Liver (tissue), 9 donors: ENCODE results near the gene RAB6D. TPM values are rescaled to one million over a fixed set of nuclear protein-coding genes. Genes with fewer than 3 reads are reported as not detected.

Experiments
- DNase-seq: peaks from one replicate; pipeline ENCODE4 v3.0.0-alpha.2; 2017; ENCODE audit warnings: low spot score
- H3K27ac ChIP-seq, 2 donors: one replicate each; pipeline ENCODE4 v1.7.0; 2013; ENCODE audit warnings: inconsistent platforms in 2 of 2, low read length in 2 of 2, control low read depth in 1 of 2, low read depth in 1 of 2, mild to moderate bottlenecking in 1 of 2
- H3K27me3 ChIP-seq, 4 donors: one replicate each; pipeline versions ENCODE4 v1.6.1 to v1.7.0; 2013; ENCODE audit warnings: low read length in 3 of 4, inconsistent platforms in 1 of 4, mild to moderate bottlenecking in 1 of 4, moderate library complexity in 1 of 4; ENCODE audit not compliant: control insufficient read depth in 4 of 4, insufficient read depth in 4 of 4
- H3K36me3 ChIP-seq, 4 donors: one replicate each; pipeline versions ENCODE4 v1.6.1 to v1.7.0; 2013; ENCODE audit warnings: low read length in 3 of 4, mild to moderate bottlenecking in 3 of 4, low read depth in 1 of 4, moderate library complexity in 1 of 4; ENCODE audit not compliant: control insufficient read depth in 4 of 4, insufficient read depth in 3 of 4
- H3K4me1 ChIP-seq, 4 donors: one replicate each; pipeline versions ENCODE4 v1.6.1 to v1.7.0; 2013; ENCODE audit warnings: low read length in 3 of 4, mild to moderate bottlenecking in 3 of 4, moderate library complexity in 1 of 4; ENCODE audit not compliant: control insufficient read depth in 4 of 4, insufficient read depth in 4 of 4
- H3K4me3 ChIP-seq, 3 donors: one replicate each; pipeline versions ENCODE4 v1.6.1 to v1.7.0; 2013; ENCODE audit warnings: low read length in 3 of 3, control low read depth in 1 of 3, low read depth in 1 of 3, mild to moderate bottlenecking in 1 of 3
- H3K9ac ChIP-seq, 2 donors: one replicate each; pipeline ENCODE4 v1.7.0; 2013; ENCODE audit warnings: low read length in 2 of 2, mild to moderate bottlenecking in 2 of 2, moderate library complexity in 2 of 2, control low read depth in 1 of 2, low read depth in 1 of 2
- H3K9me3 ChIP-seq, 4 donors: one replicate each; pipeline versions ENCODE4 v1.6.1 to v1.7.0; 2013; ENCODE audit warnings: low read length in 3 of 4; ENCODE audit not compliant: control insufficient read depth in 4 of 4
- EGR1 ChIP-seq, 2 donors: IDR thresholded peaks; 2 replicates each; pipeline ENCODE4 v1.6.1; 2016 to 2018; ENCODE audit warnings: antibody characterized with exemption in 2 of 2, low read depth in 2 of 2
- FOXA1 ChIP-seq: IDR thresholded peaks from 2 replicates; pipeline ENCODE4 v1.6.1; 2016; ENCODE audit warnings: antibody characterized with exemption
- FOXA2 ChIP-seq: IDR thresholded peaks from 2 replicates; pipeline ENCODE4 v1.6.1; 2016; ENCODE audit warnings: antibody characterized with exemption
- GABPA ChIP-seq, 2 donors: IDR thresholded peaks in 1 of 2; conservative IDR thresholded peaks in 1 of 2; 2 replicates each; pipeline ENCODE4 v1.6.1; 2016; ENCODE audit warnings: antibody characterized with exemption in 2 of 2, mild to moderate bottlenecking in 1 of 2, moderate library complexity in 1 of 2
- HNF4A ChIP-seq, 2 donors: conservative IDR thresholded peaks; 2 replicates each; pipeline ENCODE4 v1.6.1; 2016; ENCODE audit warnings: antibody characterized with exemption in 2 of 2, mild to moderate bottlenecking in 2 of 2
- HNF4G ChIP-seq: IDR thresholded peaks from 2 replicates; pipeline ENCODE4 v1.6.1; 2016; ENCODE audit warnings: antibody characterized with exemption
- NR2F2 ChIP-seq: IDR thresholded peaks from 2 replicates; pipeline ENCODE4 v1.6.1; 2016; ENCODE audit warnings: antibody characterized with exemption
- RAD21 ChIP-seq, 2 donors: IDR thresholded peaks; 2 replicates each; pipeline ENCODE4 v1.6.1; 2016; ENCODE audit warnings: antibody characterized with exemption in 2 of 2, mild to moderate bottlenecking in 2 of 2
- REST ChIP-seq: IDR thresholded peaks from 2 replicates; pipeline ENCODE4 v1.6.1; 2016; ENCODE audit warnings: antibody characterized with exemption, mild to moderate bottlenecking
- RXRA ChIP-seq, 2 donors: IDR thresholded peaks; 2 replicates each; pipeline ENCODE4 v1.6.1; 2017 to 2018; ENCODE audit warnings: antibody characterized with exemption in 2 of 2, mild to moderate bottlenecking in 1 of 2
- SP1 ChIP-seq: IDR thresholded peaks from 2 replicates; pipeline ENCODE4 v1.6.1; 2018; ENCODE audit warnings: antibody characterized with exemption, mild to moderate bottlenecking
- TAF1 ChIP-seq: conservative IDR thresholded peaks from 2 replicates; pipeline ENCODE4 v1.6.1; 2016; ENCODE audit warnings: antibody characterized with exemption, mild to moderate bottlenecking
- YY1 ChIP-seq: IDR thresholded peaks from 2 replicates; pipeline ENCODE4 v1.6.1; 2016; ENCODE audit warnings: antibody characterized with exemption, mild to moderate bottlenecking
- WGBS: extraction: QIAGEN DNeasy Blood & Tissue Kit; methylation state at CpG from one replicate; pipeline ENCODE4 v1.1.7; 2013; 5-methylcytosine and 5-hydroxymethylcytosine counted together
- polyA plus RNA-seq, 2 donors: library from polyadenylated mRNA; stranded (reverse) in 1 of 2; unstranded in 1 of 2; fragments of 200-250 nt in 1 of 2; fragments of >200 nt in 1 of 2; fragmentation: Nextera tagmentation in 1 of 2; extraction: Ambion mirVana in 1 of 2; gene quantifications; one replicate each; pipeline versions ENCODE4 v1.2.1 to v1.2.3, GENCODE V29; 2013 to 2015
- total RNA-seq, 2 donors: library from RNA; depleted of rRNA; stranded (reverse); fragments of >200 nt; gene quantifications; one replicate each; pipeline ENCODE4 v1.2.3, GENCODE V29; 2014
- TF ChIP-seq, protein P1 (sequence below): fragments of 150-350 bp; IDR thresholded peaks from 2 replicates; pipeline ENCODE4 v1.5.1; 2017; ENCODE audit warnings: improper control_type of control experiment, low read depth, low read length; ENCODE audit not compliant: missing input control
- TF ChIP-seq, protein P2 (sequence below): IDR thresholded peaks from 2 replicates; pipeline ENCODE4 v1.6.1; 2016; ENCODE audit warnings: antibody characterized with exemption
- TF ChIP-seq, protein P3 (sequence below): IDR thresholded peaks from 2 replicates; pipeline ENCODE4 v1.6.1; 2016; ENCODE audit warnings: antibody characterized with exemption
- TF ChIP-seq, protein P4 (sequence below): IDR thresholded peaks from 2 replicates; pipeline ENCODE4 v1.6.1; 2016; ENCODE audit warnings: antibody characterized with exemption
- donor health status: healthy.
- donor health status: healthy.
- donor health status: healthy.
- donor health status: healthy.
- donor health status: healthy.

RAB6D gene
- total and polyA plus RNA-seq, 4 donors = 0.02 to 0.08 TPM; not detected in 2

GRCh38 chr2:131367352-131367751 is 3.4 kb upstream of the RAB6D start:
- H3K9ac ChIP-seq = no peak overlapping the region
- no peak for DNase-seq
- H3K9me3 ChIP-seq = no peaks in the 10 kb centered on the region
- H3K27ac ChIP-seq = no peak overlapping the region
- no peak overlapping the region for H3K4me3 ChIP-seq
- H3K27me3 ChIP-seq = peaks cover 0 to 4% (median 0%) of the 10 kb centered on the region in 4 donors
- no peaks in the 10 kb centered on the region for H3K36me3 ChIP-seq
- 93% methylated on average over 7 of the region's 7 CpGs for WGBS
- no peaks in the 10 kb centered on the region for H3K4me1 ChIP-seq
- TF ChIP-seq, protein P1, sequence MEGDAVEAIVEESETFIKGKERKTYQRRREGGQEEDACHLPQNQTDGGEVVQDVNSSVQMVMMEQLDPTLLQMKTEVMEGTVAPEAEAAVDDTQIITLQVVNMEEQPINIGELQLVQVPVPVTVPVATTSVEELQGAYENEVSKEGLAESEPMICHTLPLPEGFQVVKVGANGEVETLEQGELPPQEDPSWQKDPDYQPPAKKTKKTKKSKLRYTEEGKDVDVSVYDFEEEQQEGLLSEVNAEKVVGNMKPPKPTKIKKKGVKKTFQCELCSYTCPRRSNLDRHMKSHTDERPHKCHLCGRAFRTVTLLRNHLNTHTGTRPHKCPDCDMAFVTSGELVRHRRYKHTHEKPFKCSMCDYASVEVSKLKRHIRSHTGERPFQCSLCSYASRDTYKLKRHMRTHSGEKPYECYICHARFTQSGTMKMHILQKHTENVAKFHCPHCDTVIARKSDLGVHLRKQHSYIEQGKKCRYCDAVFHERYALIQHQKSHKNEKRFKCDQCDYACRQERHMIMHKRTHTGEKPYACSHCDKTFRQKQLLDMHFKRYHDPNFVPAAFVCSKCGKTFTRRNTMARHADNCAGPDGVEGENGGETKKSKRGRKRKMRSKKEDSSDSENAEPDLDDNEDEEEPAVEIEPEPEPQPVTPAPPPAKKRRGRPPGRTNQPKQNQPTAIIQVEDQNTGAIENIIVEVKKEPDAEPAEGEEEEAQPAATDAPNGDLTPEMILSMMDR = no peak
- no peak for TF ChIP-seq REST
- TF ChIP-seq HNF4G = no peak
- TF ChIP-seq NR2F2 = no peak
- no peak for TF ChIP-seq GABPA (IDR thresholded peaks at IDR 0.05 in 1 of 2, conservative IDR thresholded peaks at IDR 0.05 in 1 of 2)
- TF ChIP-seq, protein P2, sequence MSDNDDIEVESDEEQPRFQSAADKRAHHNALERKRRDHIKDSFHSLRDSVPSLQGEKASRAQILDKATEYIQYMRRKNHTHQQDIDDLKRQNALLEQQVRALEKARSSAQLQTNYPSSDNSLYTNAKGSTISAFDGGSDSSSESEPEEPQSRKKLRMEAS = no peak
- TF ChIP-seq EGR1 (IDR thresholded peaks at IDR 0.05; ENCODE audit: low read depth in 2 of 2) = no peak
- no peak for TF ChIP-seq RAD21 (IDR thresholded peaks at IDR 0.05)
- TF ChIP-seq TAF1 = no peak
- no peak for TF ChIP-seq HNF4A (conservative IDR thresholded peaks at IDR 0.05)
- TF ChIP-seq, protein P3, sequence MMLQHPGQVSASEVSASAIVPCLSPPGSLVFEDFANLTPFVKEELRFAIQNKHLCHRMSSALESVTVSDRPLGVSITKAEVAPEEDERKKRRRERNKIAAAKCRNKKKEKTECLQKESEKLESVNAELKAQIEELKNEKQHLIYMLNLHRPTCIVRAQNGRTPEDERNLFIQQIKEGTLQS = no peak
- TF ChIP-seq RXRA (IDR thresholded peaks at IDR 0.05) = no peak

DNA sequence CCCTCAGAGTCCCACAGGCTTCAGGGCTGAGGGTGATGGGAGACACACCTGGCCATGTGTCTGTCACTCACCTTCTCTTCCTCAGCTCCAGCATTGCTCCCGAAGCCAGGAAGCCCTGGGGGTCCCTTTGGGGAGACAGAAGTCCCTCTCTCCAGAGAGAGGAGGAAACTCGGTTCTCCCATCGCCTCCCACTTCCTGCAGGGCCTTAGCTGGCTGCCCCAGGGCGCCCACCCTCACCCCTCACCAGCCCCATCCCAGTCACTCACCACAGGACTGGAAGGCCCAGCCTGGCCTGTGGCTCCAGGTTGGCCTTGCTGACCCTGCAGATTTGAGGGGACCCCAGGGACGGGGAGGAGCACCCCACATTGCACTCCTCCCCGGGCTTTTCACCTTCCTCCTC is 2.7 kb upstream of the RAB6D start:
- 83% methylated on average over 6 of the region's 6 CpGs for WGBS
- Histone ChIP-seq H3K27me3 (peaks cover 0 to 4% (median 0%) of the 10 kb centered on the region in 4 donors), H3K27ac (no peak overlapping the region), H3K9ac (no peak overlapping the region), H3K9me3 (no peaks in the 10 kb centered on the region), H3K36me3 (no peaks in the 10 kb centered on the region), H3K4me3 (no peak overlapping the region), H3K4me1 (no peaks in the 10 kb centered on the region)
- TF ChIP-seq, protein P2 = no peak
- no peak for TF ChIP-seq FOXA1
- TF ChIP-seq, protein P4, sequence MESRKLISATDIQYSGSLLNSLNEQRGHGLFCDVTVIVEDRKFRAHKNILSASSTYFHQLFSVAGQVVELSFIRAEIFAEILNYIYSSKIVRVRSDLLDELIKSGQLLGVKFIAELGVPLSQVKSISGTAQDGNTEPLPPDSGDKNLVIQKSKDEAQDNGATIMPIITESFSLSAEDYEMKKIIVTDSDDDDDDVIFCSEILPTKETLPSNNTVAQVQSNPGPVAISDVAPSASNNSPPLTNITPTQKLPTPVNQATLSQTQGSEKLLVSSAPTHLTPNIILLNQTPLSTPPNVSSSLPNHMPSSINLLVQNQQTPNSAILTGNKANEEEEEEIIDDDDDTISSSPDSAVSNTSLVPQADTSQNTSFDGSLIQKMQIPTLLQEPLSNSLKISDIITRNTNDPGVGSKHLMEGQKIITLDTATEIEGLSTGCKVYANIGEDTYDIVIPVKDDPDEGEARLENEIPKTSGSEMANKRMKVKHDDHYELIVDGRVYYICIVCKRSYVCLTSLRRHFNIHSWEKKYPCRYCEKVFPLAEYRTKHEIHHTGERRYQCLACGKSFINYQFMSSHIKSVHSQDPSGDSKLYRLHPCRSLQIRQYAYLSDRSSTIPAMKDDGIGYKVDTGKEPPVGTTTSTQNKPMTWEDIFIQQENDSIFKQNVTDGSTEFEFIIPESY = no peak
- no peak for TF ChIP-seq YY1
- no peak for TF ChIP-seq HNF4G
- no peak for TF ChIP-seq NR2F2
- no peak for TF ChIP-seq RAD21 (IDR thresholded peaks at IDR 0.05)
- TF ChIP-seq SP1 = no peak
- TF ChIP-seq, protein P3 = no peak
- no peak for TF ChIP-seq REST
- no peak for TF ChIP-seq HNF4A (conservative IDR thresholded peaks at IDR 0.05)
- no peak for TF ChIP-seq RXRA (IDR thresholded peaks at IDR 0.05)
- TF ChIP-seq EGR1 (IDR thresholded peaks at IDR 0.05; ENCODE audit: low read depth in 2 of 2) = no peak
- TF ChIP-seq GABPA (IDR thresholded peaks at IDR 0.05 in 1 of 2, conservative IDR thresholded peaks at IDR 0.05 in 1 of 2) = no peak
- no peak for TF ChIP-seq FOXA2
- TF ChIP-seq TAF1 = no peak
- no peak for DNase-seq
